GM12878 (cell line): ENCODE data around the gene HOXB1. TPM values are rescaled to one million over a fixed set of nuclear protein-coding genes. Genes with fewer than 3 reads are reported as not detected.
A peak's percentile ranks its signal among the peaks of the same experiment; 100 is the strongest.

Source experiments
- BACH1 ChIP-seq: fragments of 450-650 bp; IDR thresholded peaks from 2 replicates; pipeline ENCODE4 v1.6.1; 2017; ENCODE audit warnings: mild to moderate bottlenecking, borderline replicate concordance
- BCL3 ChIP-seq: IDR thresholded peaks from 2 replicates; pipeline ENCODE4 v1.6.1; 2011; ENCODE audit warnings: borderline replicate concordance, low read depth, mild to moderate bottlenecking, moderate library complexity, low read length; ENCODE audit not compliant: insufficient read depth, poor library complexity, severe bottlenecking
- CBX5 ChIP-seq: sonication (generic); IDR thresholded peaks from 2 replicates; pipeline ENCODE4 v1.6.1; 2016; ENCODE audit warnings: low read depth, moderate library complexity, mild to moderate bottlenecking, inconsistent platforms
- CHD1 ChIP-seq: IDR thresholded peaks from 2 replicates; pipeline ENCODE4 v1.6.1; 2012; ENCODE audit warnings: low read depth, low read length, improper control_type of control experiment
- CREB1 ChIP-seq: IDR thresholded peaks from 2 replicates; pipeline ENCODE4 v1.6.1; 2012; ENCODE audit warnings: low read depth, mild to moderate bottlenecking, inconsistent platforms
- EED ChIP-seq: sonication (generic); IDR thresholded peaks from 2 replicates; pipeline ENCODE4 v1.6.1; 2016; ENCODE audit warnings: antibody characterized with exemption, low read depth
- HDAC2 ChIP-seq: fragments of 200-600 bp; sonication (generic); IDR thresholded peaks from 2 replicates; pipeline ENCODE4 v1.6.1; 2017
- HSF1 ChIP-seq: fragments of 150-350 bp; IDR thresholded peaks from 2 replicates; pipeline ENCODE4 v1.6.1; 2014; ENCODE audit warnings: mild to moderate bottlenecking, low read depth, low read length
- NRF1 ChIP-seq: conservative IDR thresholded peaks from 2 replicates; pipeline ENCODE4 v1.6.1; 2011; ENCODE audit warnings: mild to moderate bottlenecking, low read depth, low read length, improper control_type of control experiment
- PAX5 ChIP-seq: IDR thresholded peaks from 2 replicates; pipeline ENCODE4 v1.6.1; 2011; ENCODE audit warnings: low read depth, low read length, borderline replicate concordance
- POLR2AphosphoS2 ChIP-seq: IDR thresholded peaks from 2 replicates; pipeline ENCODE4 v1.6.1; 2011; ENCODE audit warnings: low read depth, mild to moderate bottlenecking, low read length, improper control_type of control experiment, moderate library complexity
- POU2F2 ChIP-seq: IDR thresholded peaks from 3 replicates; pipeline ENCODE4 v1.6.1; 2011; ENCODE audit warnings: low read depth, mild to moderate bottlenecking, low read length, borderline replicate concordance
- RUNX3 ChIP-seq: IDR thresholded peaks from 2 replicates; pipeline ENCODE4 v1.6.1; 2012; ENCODE audit warnings: low read length, inconsistent platforms
- SMAD5 ChIP-seq: IDR thresholded peaks from 2 replicates; pipeline ENCODE4 v1.6.1; 2016; ENCODE audit warnings: antibody characterized with exemption, low read depth
- USF2 ChIP-seq: IDR thresholded peaks from 2 replicates; pipeline ENCODE4 v1.6.1; 2011; ENCODE audit warnings: low read depth, low read length, improper control_type of control experiment, borderline replicate concordance
- ZBED1 ChIP-seq: IDR thresholded peaks from 2 replicates; pipeline ENCODE4 v1.6.1; 2016; ENCODE audit warnings: borderline replicate concordance
- ZNF687 ChIP-seq: fragments of 450-650 bp; IDR thresholded peaks from 2 replicates; pipeline ENCODE4 v1.6.1; 2017; ENCODE audit warnings: mild to moderate bottlenecking, moderate library complexity
- polyA plus RNA-seq, 11 experiments: library from polyadenylated mRNA; depleted of rRNA in 4 of 11; unstranded in 6 of 11; stranded (reverse) in 5 of 11; fragments of >200 nt; fragmentation: Nextera tagmentation in 4 of 11; fragmentation: Illumina TruSeq in 1 of 11; extraction: Ambion mirVana in 4 of 11; extraction: Trizol in 1 of 11; gene quantifications; 1 replicate in 1 of 11; 2 replicates in 10 of 11; pipeline versions ENCODE4 v1.2.1 to v1.2.3, GENCODE V29; 2011 to 2016; ENCODE audit warnings: inconsistent platforms in 2 of 11, missing spikeins in 2 of 11, low read depth in 1 of 11
- total RNA-seq, 4 experiments: library from RNA; depleted of rRNA in 3 of 4; stranded (reverse); fragments of >200 nt in 3 of 4; fragmentation: Illumina TruSeq in 1 of 4; extraction: Trizol in 1 of 4; gene quantifications; 2 replicates each; pipeline versions ENCODE4 v1.2.1 to v1.2.3, GENCODE V29; 2013 to 2021
- TF ChIP-seq, protein P1 (sequence below): fragments of 450-650 bp; conservative IDR thresholded peaks from 2 replicates; pipeline ENCODE4 v1.6.1; 2017; ENCODE audit warnings: mild to moderate bottlenecking, moderate library complexity
- TF ChIP-seq, protein P2 (sequence below): fragments of 450-650 bp; IDR thresholded peaks from 2 replicates; pipeline ENCODE4 v1.6.1; 2017; ENCODE audit warnings: borderline replicate concordance

HOXB1 gene
- total and polyA plus RNA-seq, 10 of the 15 experiments (the other 5 are each of a cell fraction or from before 2014, with no cell fraction given), result not detected

DNA sequence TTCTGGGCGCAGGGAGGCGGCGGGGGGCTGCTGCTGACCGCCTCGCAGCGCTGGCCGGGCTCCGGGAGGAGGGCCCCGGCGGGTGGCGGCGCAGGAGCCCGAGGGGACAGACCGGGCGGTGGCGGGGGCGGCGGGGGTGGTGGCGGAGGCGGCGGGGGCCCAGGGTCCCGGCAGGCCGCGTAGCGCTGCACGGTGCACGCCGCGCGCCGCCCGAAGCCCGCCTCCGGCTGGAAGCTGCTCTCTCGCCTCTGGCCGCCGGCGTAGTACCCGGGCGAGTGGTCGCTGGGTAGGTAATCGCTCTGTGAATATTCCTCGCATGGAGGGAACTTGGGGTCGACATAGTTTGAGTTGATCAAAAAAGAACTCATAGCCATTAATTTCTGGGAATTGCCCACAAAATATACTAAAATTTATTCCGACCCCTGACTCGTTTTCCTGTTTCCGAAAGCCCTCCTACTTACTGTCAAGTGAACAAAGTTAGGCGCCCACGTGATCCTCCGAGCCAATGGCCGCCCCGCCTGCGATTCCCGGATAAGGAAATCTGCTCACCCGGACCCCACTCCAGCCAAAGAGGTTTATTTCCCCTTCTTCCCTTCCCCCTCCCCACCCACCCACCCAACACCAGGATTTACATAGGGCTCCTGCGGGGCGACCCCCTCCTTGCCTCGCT is 47.3 kb upstream of the HOXB1 start, which contains the start of gene HOXB4 (continued):
- TF ChIP-seq ZNF687 (no peak; the same call in 1 of the 2 replicates), SMAD5 (no peak), ZBED1 (no peak), BCL3 (no peak), BACH1 (no peak), HDAC2 (no peak), USF2 (peak; percentile 84), NRF1 (no peak), POLR2AphosphoS2 (0 out of 2 replicates have a peak, but pooled peaks have one; percentile 31), RUNX3 (peak; percentile 12; the same call in 1 of the 2 replicates), EED (no peak), CREB1 (0 out of 2 replicates have a peak, but pooled peaks have one; percentile 21), CBX5 (no peak), HSF1 (no peak), CHD1 (no peak), PAX5 (no peak), POU2F2 (no peak)
- TF ChIP-seq, protein P1, sequence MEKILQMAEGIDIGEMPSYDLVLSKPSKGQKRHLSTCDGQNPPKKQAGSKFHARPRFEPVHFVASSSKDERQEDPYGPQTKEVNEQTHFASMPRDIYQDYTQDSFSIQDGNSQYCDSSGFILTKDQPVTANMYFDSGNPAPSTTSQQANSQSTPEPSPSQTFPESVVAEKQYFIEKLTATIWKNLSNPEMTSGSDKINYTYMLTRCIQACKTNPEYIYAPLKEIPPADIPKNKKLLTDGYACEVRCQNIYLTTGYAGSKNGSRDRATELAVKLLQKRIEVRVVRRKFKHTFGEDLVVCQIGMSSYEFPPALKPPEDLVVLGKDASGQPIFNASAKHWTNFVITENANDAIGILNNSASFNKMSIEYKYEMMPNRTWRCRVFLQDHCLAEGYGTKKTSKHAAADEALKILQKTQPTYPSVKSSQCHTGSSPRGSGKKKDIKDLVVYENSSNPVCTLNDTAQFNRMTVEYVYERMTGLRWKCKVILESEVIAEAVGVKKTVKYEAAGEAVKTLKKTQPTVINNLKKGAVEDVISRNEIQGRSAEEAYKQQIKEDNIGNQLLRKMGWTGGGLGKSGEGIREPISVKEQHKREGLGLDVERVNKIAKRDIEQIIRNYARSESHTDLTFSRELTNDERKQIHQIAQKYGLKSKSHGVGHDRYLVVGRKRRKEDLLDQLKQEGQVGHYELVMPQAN, result peak; percentile 57
- TF ChIP-seq, protein P2, sequence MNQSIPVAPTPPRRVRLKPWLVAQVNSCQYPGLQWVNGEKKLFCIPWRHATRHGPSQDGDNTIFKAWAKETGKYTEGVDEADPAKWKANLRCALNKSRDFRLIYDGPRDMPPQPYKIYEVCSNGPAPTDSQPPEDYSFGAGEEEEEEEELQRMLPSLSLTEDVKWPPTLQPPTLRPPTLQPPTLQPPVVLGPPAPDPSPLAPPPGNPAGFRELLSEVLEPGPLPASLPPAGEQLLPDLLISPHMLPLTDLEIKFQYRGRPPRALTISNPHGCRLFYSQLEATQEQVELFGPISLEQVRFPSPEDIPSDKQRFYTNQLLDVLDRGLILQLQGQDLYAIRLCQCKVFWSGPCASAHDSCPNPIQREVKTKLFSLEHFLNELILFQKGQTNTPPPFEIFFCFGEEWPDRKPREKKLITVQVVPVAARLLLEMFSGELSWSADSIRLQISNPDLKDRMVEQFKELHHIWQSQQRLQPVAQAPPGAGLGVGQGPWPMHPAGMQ, result no peak
